Glomerular endothelial cell (primary cell): Measurements from ENCODE around the gene KDELR1. TPM values are rescaled to one million over a fixed set of nuclear protein-coding genes. Genes with fewer than 3 reads are reported as not detected.
"Not testable (repeated sequence)": the region's sequence is repeated elsewhere in the genome, so short reads cannot be mapped to it uniquely, and the experiment has no call there.

Experiments
- DNase-seq: peaks from one replicate; pipeline ENCODE4 v3.0.0-alpha.2; 2011; ENCODE audit warnings: low read depth, low spot score; ENCODE audit errors: extremely low read depth
- total RNA-seq: library from RNA; depleted of rRNA; stranded (reverse); fragments of >200 nt; gene quantifications from 2 replicates; pipeline ENCODE4 v1.2.3, GENCODE V29; 2015

Gene KDELR1
- total RNA-seq, 1 donor from 2014 or later = 177 TPM

- DNase-seq = no peak
Observed at GRCh38 chr19:48397263-48398101, 6.1 kb upstream of the KDELR1 start.

- DNase-seq = no peak
Observed at GRCh38 chr19:48396824-48397176, 5.4 kb upstream of the KDELR1 start.

GRCh38 chr19:48396016-48396823 is 4.9 kb upstream of the KDELR1 start:
- no peak for DNase-seq

- no peak for DNase-seq
Observed at GRCh38 chr19:48395499-48395898, 4.1 kb upstream of the KDELR1 start.

- DNase-seq = no peak
Observed at GRCh38 chr19:48395170-48395455, 3.8 kb upstream of the KDELR1 start.

- no peak for DNase-seq
Observed at GRCh38 chr19:48394331-48395169, 3.2 kb upstream of the KDELR1 start.

GRCh38 chr19:48393559-48394330 is 2.4 kb upstream of the KDELR1 start, which contains the start of gene GRIN2D:
Gene GRIN2D (plus strand): TSS chr19:48393668. CDS start chr19:48398393, 4,725 bp downstream.
- no peak for DNase-seq

GRCh38 chr19:48392860-48393558 is 1.7 kb upstream of the KDELR1 start:
- no peak for DNase-seq

GRCh38 chr19:48392006-48392344 is 624 bp upstream of the KDELR1 start:
- not testable (repeated sequence) for DNase-seq

- no peak for DNase-seq
Observed at GRCh38 chr19:48390188-48391099, 907 bp downstream of the KDELR1 start.

- DNase-seq = no peak
Observed at GRCh38 chr19:48386981-48387380, 4.4 kb downstream of the KDELR1 start.

- DNase-seq = no peak
Observed at GRCh38 chr19:48385461-48386087, 5.8 kb downstream of the KDELR1 start.

- no peak for DNase-seq
Observed at GRCh38 chr19:48382286-48382685, 9.1 kb downstream of the KDELR1 start.

- no peak for DNase-seq
Observed at GRCh38 chr19:48381178-48381950, 10.0 kb downstream of the KDELR1 start.

GRCh38 chr19:48379058-48379457 is 12.3 kb downstream of the KDELR1 start:
- no peak for DNase-seq

GRCh38 chr19:48378194-48378570 is 13.2 kb downstream of the KDELR1 start:
- no peak for DNase-seq

- DNase-seq = no peak
Observed at GRCh38 chr19:48373567-48373966, 17.8 kb downstream of the KDELR1 start.

GRCh38 chr19:48372904-48373303 is 18.4 kb downstream of the KDELR1 start:
- no peak for DNase-seq
